ENCODE data around the gene COX5A.

- TF ChIP-seq CTCF (CRISPR knock-in tag; IDR thresholded peaks at IDR 0.05) (no peak), POLR2A (IDR thresholded peaks at IDR 0.05; ENCODE audit: insufficient read depth in 1 of 2, low read depth in 2 of 2, low read length in 2 of 2) (peak in 1 of 2 experiments; percentile 18; a peak in 1 of 4 replicates), SP1 (IDR thresholded peaks at IDR 0.05) (no peak), SP1 (CRISPR knock-in tag; IDR thresholded peaks at IDR 0.05) (no peak), CHD2 (IDR thresholded peaks at IDR 0.05; ENCODE audit: low read depth, low read length) (no peak), BHLHE40 (IDR thresholded peaks at IDR 0.05; ENCODE audit: low read length) (no peak), SRF (IDR thresholded peaks at IDR 0.05; ENCODE audit: low read depth, low read length) (no peak), ZNF567 (CRISPR knock-in tag; IDR thresholded peaks at IDR 0.05; ENCODE audit: borderline replicate concordance) (no peak), RAD21 (CRISPR knock-in tag; IDR thresholded peaks at IDR 0.05) (no peak), GTF2F1 (IDR thresholded peaks at IDR 0.05; ENCODE audit: low read length) (no peak), ZNF619 (CRISPR knock-in tag; IDR thresholded peaks at IDR 0.05) (no peak), CHD4 (IDR thresholded peaks at IDR 0.05; ENCODE audit: borderline replicate concordance, low read length) (no peak), EZH2 (conservative IDR thresholded peaks at IDR 0.05; ENCODE audit: low read depth, low read length) (no peak)
These were observed 41.6 kb downstream of the COX5A start for GRCh38 chr15:74896316-74896715.

Measured in HepG2 (cell line).